OCI-LY3 (cell line): ENCODE data around the gene MTUS2.

Experiments used
- H2AFZ ChIP-seq: fragments of 200-600, 300-600 bp; shearing (Covaris generic); 2 replicates; pipeline ENCODE4 v1.6.0; 2014; ENCODE audit warnings: antibody characterized with exemption, low read depth, low read length
- H3K27ac ChIP-seq: fragments of 200-600, 300-600 bp; sonication (generic); 2 replicates; pipeline ENCODE4 v1.5.1; 2014; ENCODE audit warnings: mild to moderate bottlenecking, low read length, moderate library complexity, mixed read lengths
- H3K27me3 ChIP-seq: fragments of 200-600, 300-600 bp; sonication (generic); 2 replicates; pipeline ENCODE4 v1.6.1; 2014; ENCODE audit warnings: low read depth, low read length, mixed read lengths
- H3K36me3 ChIP-seq: fragments of 200-600, 300-600 bp; sonication (generic); replicated peaks from 2 replicates; pipeline ENCODE3; 2014; ENCODE audit warnings: low read depth, low read length, mixed read lengths
- H3K4me1 ChIP-seq: fragments of 300-600, 200-600 bp; sonication (generic); 2 replicates; pipeline ENCODE4 v1.6.1; 2014; ENCODE audit warnings: low read length, mixed read lengths
- H3K4me2 ChIP-seq: fragments of 200-600, 300-600 bp; sonication (generic); 2 replicates; pipeline ENCODE4 v1.6.1; 2014; ENCODE audit warnings: low read length, mixed read lengths
- H3K4me3 ChIP-seq: fragments of 300-600, 200-600 bp; sonication (generic); 2 replicates; pipeline ENCODE4 v1.5.1; 2014; ENCODE audit warnings: antibody characterized with exemption, mild to moderate bottlenecking, low read length, moderate library complexity
- H3K79me2 ChIP-seq: fragments of 300-600, 200-600 bp; shearing (Covaris generic); 2 replicates; pipeline ENCODE4 v1.6.1; 2014; ENCODE audit warnings: mild to moderate bottlenecking, low read length, mixed read lengths
- H3K9ac ChIP-seq: fragments of 300-600, 200-600 bp; shearing (Covaris generic); 2 replicates; pipeline ENCODE4 v1.6.0; 2014; ENCODE audit warnings: mild to moderate bottlenecking, low read length, moderate library complexity
- H3K9me3 ChIP-seq: fragments of 200-600, 300-600 bp; shearing (Covaris generic); 2 replicates; pipeline ENCODE4 v1.6.1; 2014; ENCODE audit warnings: low read length, mixed read lengths; ENCODE audit not compliant: insufficient read depth
- H4K20me1 ChIP-seq: fragments of 200-600, 300-600 bp; sonication (generic); 2 replicates; pipeline ENCODE4 v1.6.1; 2016; ENCODE audit warnings: low read length, mixed read lengths; ENCODE audit not compliant: insufficient read depth
- EZH2phosphoT487 ChIP-seq: fragments of 200-600 bp; shearing (Covaris generic); IDR thresholded peaks from 2 replicates; pipeline ENCODE4 v1.6.1; 2018; ENCODE audit warnings: antibody characterized with exemption, mixed run types, low read depth
- TF ChIP-seq, protein P1 (sequence below): fragments of 200-600, 300-600 bp; sonication (generic); IDR thresholded peaks from 2 replicates; pipeline ENCODE4 v1.5.1; 2014; ENCODE audit warnings: antibody characterized with exemption, low read length, low read depth

Gene MTUS2

DNA sequence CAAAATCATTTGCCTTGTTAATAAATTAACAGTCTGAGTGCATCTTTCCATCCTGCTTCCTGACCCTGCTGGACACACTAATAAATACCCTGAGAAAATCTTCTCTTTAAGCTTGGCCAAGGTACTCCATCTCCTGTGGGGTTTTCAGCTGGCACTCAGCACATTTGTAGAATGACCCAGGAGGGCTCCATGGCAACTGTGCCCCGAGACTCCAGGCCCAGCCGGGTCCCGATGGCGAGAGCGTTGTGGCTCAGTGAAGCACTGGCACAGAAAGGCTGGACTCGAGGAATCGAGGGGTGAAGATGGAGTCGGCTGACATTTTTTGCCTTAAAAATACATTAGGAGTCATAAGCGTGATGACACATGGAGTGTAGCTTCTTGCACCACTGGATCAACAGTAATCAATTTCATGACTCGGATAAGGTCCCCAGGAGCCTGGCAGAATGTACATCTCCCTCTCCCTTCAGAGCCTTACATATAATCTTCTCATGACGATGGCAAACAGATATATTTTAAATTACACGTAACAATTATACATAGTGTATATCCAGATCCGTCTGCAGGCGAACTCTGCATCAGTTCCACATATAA is 690.0 kb downstream of the MTUS2 start:
- Histone ChIP-seq H3K9ac (no peak overlapping the region), H3K4me1 (peaks cover 25% of the 10 kb centered on the region), H3K36me3 (peaks cover 52% of the 10 kb centered on the region), H3K79me2 (no peaks in the 10 kb centered on the region), H3K27me3 (no peaks in the 10 kb centered on the region), H3K4me3 (no peak overlapping the region), H3K9me3 (no peaks in the 10 kb centered on the region), H3K27ac (no peak overlapping the region), H4K20me1 (peaks cover 8% of the 10 kb centered on the region; the same call in 1 of the 2 replicates), H2AFZ (no peak overlapping the region), H3K4me2 (no peak overlapping the region)
- TF ChIP-seq EZH2phosphoT487, result no peak
- TF ChIP-seq, protein P1, sequence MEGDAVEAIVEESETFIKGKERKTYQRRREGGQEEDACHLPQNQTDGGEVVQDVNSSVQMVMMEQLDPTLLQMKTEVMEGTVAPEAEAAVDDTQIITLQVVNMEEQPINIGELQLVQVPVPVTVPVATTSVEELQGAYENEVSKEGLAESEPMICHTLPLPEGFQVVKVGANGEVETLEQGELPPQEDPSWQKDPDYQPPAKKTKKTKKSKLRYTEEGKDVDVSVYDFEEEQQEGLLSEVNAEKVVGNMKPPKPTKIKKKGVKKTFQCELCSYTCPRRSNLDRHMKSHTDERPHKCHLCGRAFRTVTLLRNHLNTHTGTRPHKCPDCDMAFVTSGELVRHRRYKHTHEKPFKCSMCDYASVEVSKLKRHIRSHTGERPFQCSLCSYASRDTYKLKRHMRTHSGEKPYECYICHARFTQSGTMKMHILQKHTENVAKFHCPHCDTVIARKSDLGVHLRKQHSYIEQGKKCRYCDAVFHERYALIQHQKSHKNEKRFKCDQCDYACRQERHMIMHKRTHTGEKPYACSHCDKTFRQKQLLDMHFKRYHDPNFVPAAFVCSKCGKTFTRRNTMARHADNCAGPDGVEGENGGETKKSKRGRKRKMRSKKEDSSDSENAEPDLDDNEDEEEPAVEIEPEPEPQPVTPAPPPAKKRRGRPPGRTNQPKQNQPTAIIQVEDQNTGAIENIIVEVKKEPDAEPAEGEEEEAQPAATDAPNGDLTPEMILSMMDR, result no peak

DNA sequence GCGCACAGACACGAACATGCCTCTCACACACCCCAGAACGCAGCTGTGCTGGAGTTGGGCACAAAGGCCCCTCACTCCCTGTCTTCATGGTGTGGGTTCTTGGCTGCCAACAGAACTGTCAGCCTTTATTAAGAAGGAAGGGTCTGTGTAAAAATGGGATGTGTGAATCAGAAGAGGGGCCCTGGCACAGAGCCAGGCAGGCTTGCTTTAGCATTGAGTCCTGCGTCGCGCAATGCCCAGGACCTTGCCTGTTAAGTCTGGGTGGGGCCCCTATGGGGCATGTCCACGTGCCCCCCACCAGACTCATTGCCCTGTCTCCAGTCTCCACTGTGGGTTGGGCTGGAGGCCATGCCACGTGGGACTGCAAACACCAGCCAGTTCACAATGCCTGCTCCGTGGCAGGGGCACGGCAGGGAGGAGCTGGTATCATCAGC is 690.5 kb downstream of the MTUS2 start:
- TF ChIP-seq, protein P1, result no peak
- TF ChIP-seq EZH2phosphoT487, result no peak
- H3K4me3 ChIP-seq, result no peak overlapping the region
- peaks cover 57% of the 10 kb centered on the region for H3K36me3 ChIP-seq
- no peak overlapping the region for H3K9ac ChIP-seq
- no peaks in the 10 kb centered on the region for H3K79me2 ChIP-seq
- H2AFZ ChIP-seq, result no peak overlapping the region
- no peak overlapping the region for H3K27ac ChIP-seq
- H3K4me1 ChIP-seq, result peaks cover 25% of the 10 kb centered on the region
- no peaks in the 10 kb centered on the region for H3K27me3 ChIP-seq
- no peak overlapping the region for H3K4me2 ChIP-seq
- H3K9me3 ChIP-seq, result no peaks in the 10 kb centered on the region
- peaks cover 8% of the 10 kb centered on the region; the same call in 1 of the 2 replicates for H4K20me1 ChIP-seq

DNA sequence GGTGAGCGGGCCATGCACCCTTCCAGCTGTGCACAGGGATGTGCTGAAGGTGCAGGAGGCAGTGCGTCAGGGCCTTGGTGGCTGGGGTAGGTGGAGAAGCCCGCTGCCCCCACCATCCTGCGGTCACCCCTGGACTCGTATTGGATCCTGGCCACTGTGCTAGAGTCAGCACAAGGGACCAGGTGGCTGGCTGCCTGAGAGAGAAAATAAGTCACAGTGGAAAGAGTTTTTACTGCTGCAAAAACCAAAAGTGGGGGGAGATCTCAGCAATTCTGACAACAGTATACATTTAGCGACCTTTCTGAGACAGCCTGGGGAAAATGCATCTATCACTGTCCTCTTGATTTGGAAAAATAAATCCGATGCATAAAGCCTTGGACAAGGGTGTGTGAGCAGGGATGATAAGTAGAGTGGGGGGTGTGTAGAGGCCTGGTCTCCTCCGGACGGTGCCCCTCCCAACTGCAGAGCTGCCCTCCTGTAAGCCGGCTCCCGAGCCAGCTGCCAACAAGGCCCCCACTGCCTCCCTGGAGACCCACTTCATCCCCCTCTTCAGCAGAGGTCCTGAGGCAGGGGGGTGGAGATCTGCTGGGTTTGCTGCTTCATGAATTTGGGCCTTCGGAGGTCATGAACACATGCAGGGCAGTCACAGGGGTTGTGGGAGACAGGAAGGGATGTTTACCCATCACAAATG is 691.1 kb downstream of the MTUS2 start:
- Histone ChIP-seq H3K36me3 (peaks cover 63% of the 10 kb centered on the region), H3K9me3 (no peaks in the 10 kb centered on the region), H3K9ac (no peak overlapping the region), H3K4me2 (no peak overlapping the region), H2AFZ (no peak overlapping the region), H3K4me1 (peaks cover 23% of the 10 kb centered on the region), H3K4me3 (no peak overlapping the region), H3K27me3 (no peaks in the 10 kb centered on the region), H3K79me2 (no peaks in the 10 kb centered on the region), H3K27ac (no peak overlapping the region), H4K20me1 (peaks cover 8% of the 10 kb centered on the region; the same call in 1 of the 2 replicates)
- TF ChIP-seq EZH2phosphoT487, result no peak
- TF ChIP-seq, protein P1, result no peak

DNA sequence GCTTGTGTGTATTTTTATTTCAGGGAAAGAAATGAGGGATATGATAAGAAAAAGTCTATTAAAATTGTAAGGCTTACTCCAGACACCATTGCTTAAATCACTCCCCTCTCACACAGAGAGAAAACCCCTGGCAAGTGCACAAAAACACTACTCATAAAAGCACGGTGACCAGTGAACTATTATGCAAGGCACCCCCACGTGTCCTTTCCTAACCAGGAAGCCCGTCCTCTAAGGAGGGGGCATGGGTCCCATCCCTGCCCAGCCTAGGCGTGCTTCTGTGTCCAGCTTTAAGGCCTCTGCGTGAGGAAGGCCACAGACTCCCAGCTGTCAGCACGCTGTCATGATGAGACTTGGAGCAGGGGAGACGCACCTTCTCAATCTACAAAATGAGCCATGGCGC is 691.8 kb downstream of the MTUS2 start:
- Histone ChIP-seq H3K36me3 (peaks cover 69% of the 10 kb centered on the region), H4K20me1 (peaks cover 8% of the 10 kb centered on the region; the same call in 1 of the 2 replicates), H3K4me1 (peaks cover 16% of the 10 kb centered on the region), H3K27ac (no peak overlapping the region), H3K4me3 (no peak overlapping the region), H3K27me3 (no peaks in the 10 kb centered on the region), H3K4me2 (no peak overlapping the region), H3K79me2 (no peaks in the 10 kb centered on the region), H3K9ac (no peak overlapping the region), H3K9me3 (no peaks in the 10 kb centered on the region), H2AFZ (no peak overlapping the region)
- TF ChIP-seq, protein P1, result no peak
- TF ChIP-seq EZH2phosphoT487, result no peak
